AG04450 (cell line): ENCODE results near the gene OXSR1. TPM values are rescaled to one million over a fixed set of nuclear protein-coding genes. Genes with fewer than 3 reads are reported as not detected.

ENCODE experiments used
- CTCF ChIA-PET: fragments of 300-600, 350-600 bp; formaldehyde crosslinking; extraction: SDS; loops from one replicate; lab custom pipeline; 2022; ENCODE audit warnings: antibody characterized with exemption, inconsistent platforms; lab: Charles Lee
- POLR2A ChIA-PET: fragments of 350-600 bp; formaldehyde crosslinking; extraction: SDS; loops from one replicate; lab custom pipeline; 2021; ENCODE audit warnings: antibody characterized with exemption, inconsistent platforms; lab: Yijun Ruan, JAX
- DNase-seq: peaks from one replicate; pipeline ENCODE4 v3.0.0-alpha.2; 2011; ENCODE audit warnings: low read depth, low spot score
- H3K27ac ChIP-seq: one replicate; pipeline ENCODE4 v1.5.1; 2012; ENCODE audit warnings: low read depth, low read length, control low read depth
- H3K27me3 ChIP-seq: one replicate; pipeline ENCODE4 v1.6.0; 2012; ENCODE audit warnings: low read length; ENCODE audit not compliant: control insufficient read depth, insufficient read depth
- H3K4me3 ChIP-seq: 2 replicates; pipeline ENCODE4 v1.5.1; 2011; ENCODE audit warnings: mild to moderate bottlenecking, low read depth, low read length, control low read depth
- H3K9me3 ChIP-seq: 2 replicates; pipeline ENCODE4 v1.5.1; 2012; ENCODE audit warnings: low read length; ENCODE audit not compliant: control insufficient read depth, insufficient read depth
- CTCF ChIP-seq: IDR thresholded peaks from 2 replicates; pipeline ENCODE4 v1.5.1; 2011; ENCODE audit warnings: low read depth, low read length, control low read depth, inconsistent platforms
- polyA plus RNA-seq: library from polyadenylated mRNA; depleted of rRNA; stranded (reverse); fragments of >200 nt; gene quantifications from 2 replicates; pipeline ENCODE4 v1.2.3, GENCODE V29; 2011

Gene OXSR1
- polyA plus RNA-seq, 1 experiment, result 42.3 TPM

DNA sequence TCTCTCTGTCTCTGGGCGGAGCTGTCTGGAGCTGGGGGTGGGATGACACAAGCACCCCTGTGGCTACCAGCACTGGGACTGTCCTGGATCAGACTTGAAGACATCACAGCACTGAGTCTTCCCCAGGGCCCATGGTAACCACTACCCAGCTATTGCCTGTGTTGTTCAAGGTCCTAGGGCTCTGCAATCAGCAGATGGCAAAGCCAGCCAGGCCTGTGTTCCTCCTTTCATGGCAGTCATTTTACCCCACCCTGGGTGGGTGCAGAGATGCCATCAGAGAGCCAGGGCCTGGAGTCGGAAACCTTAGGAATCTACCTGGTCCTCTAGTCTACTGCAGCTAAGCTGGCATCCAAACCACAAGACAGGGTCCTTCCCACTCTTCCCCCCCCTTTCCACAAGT lies 38.4 kb downstream of the OXSR1 start:
- Histone ChIP-seq H3K4me3 (no peak overlapping the region), H3K27ac (no peak overlapping the region), H3K27me3 (no peaks in the 10 kb centered on the region), H3K9me3 (no peaks in the 10 kb centered on the region)
- POLR2A ChIA-PET, result no interaction called here
- TF ChIP-seq CTCF, result no peak
- CTCF ChIA-PET, result no interaction called here
- DNase-seq, result no peak

DNA sequence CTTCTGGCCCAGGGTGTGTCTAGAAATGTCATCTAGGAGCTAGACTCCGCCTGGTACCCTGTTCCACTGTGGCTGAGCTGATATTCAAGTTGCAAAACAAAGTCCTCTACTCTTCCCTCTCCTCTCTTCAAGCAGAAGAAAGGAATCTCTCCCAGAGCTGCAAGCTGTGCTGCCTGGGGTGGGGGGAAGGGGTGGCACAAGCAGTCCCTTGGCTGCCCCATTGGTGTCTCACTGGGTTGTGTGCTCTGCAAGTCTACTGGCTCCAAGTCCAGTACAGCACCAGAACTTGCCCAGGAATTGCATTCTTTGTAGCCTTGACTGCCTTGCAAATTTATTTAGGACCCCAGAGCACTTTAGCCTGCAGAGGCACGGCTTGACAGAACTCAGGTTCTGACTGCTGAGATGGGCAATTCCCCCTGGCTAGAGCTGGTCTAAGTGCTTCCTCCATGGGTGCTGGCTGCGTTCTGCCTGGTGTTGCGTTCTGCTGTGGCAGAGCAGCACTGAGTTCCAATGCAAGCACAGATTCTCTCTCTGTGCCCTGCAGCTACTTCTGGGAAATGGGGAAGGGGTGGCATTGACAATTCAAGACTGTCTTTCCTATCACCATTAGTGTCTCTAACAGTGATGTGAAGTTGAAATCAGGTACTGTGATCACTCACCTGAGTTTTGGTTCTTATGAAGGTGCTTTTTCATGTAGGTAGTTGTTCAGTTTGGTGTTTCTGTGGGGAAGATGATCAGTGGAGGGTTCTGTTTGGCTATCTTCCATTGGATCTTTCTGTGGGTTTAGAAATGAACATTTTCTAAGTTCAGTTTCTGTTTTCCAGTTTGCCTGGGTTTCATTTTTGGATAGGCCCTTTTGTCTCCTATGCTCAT lies 39.5 kb downstream of the OXSR1 start:
- H3K27ac ChIP-seq, result no peak overlapping the region
- no peaks in the 10 kb centered on the region for H3K27me3 ChIP-seq
- DNase-seq, result no peak
- no peak for TF ChIP-seq CTCF
- ChIA-PET POLR2A (no interaction called here), CTCF (no interaction called here)
- no peaks in the 10 kb centered on the region for H3K9me3 ChIP-seq
- H3K4me3 ChIP-seq, result no peak overlapping the region

GRCh38 chr3:38205472-38205805 lies 40.1 kb downstream of the OXSR1 start:
- no peaks in the 10 kb centered on the region for H3K9me3 ChIP-seq
- no peak for TF ChIP-seq CTCF
- DNase-seq, result no peak
- ChIA-PET POLR2A (no interaction called here), CTCF (interaction anchor here (0.8 kb wide), 1 partner anchor 53 kb away, joined by 16 read pairs; no protein-coding TSS in a partner anchor)
- H3K27me3 ChIP-seq, result no peaks in the 10 kb centered on the region
- H3K27ac ChIP-seq, result no peak overlapping the region
- no peak overlapping the region for H3K4me3 ChIP-seq

GRCh38 chr3:38207254-38208003 lies 42.1 kb downstream of the OXSR1 start:
- ChIA-PET POLR2A (no interaction called here), CTCF (no interaction called here)
- DNase-seq, result no peak
- H3K27me3 ChIP-seq, result no peaks in the 10 kb centered on the region
- TF ChIP-seq CTCF, result no peak
- no peaks in the 10 kb centered on the region for H3K9me3 ChIP-seq
- H3K27ac ChIP-seq, result no peak overlapping the region
- H3K4me3 ChIP-seq, result no peak overlapping the region

DNA sequence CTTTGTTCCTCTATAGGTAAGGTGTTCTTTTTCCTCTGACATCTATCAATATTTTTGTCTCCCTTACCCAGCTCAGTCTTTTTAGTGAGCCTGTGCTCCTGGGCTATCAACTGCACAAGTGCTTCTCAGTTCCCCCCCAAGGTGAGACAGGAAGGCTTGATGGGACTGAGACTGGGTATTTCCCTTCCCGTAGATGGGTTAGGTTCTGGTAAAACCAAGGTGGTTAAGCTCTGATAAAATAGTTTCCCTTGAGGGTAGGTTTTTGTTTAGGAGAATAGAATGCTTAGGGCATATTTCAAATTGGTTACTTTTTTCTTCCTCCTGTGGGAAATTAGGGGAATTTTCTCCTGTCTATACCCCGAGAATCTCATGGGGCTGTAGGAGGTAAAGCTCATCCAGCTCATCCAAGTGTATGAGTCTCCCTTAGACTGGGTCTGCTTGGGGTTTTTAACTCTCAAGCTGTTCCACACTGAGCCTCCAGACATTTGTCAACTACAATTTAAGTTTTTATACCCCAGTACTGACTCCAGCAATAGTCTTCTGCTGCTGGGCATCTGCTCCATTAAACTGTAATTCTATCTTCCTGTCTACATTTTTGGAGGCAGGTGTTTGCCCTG lies 44.9 kb downstream of the OXSR1 start:
- H3K9me3 ChIP-seq, result no peaks in the 10 kb centered on the region
- no peak overlapping the region for H3K4me3 ChIP-seq
- H3K27me3 ChIP-seq, result no peaks in the 10 kb centered on the region
- ChIA-PET POLR2A (interaction anchor here (0.5 kb wide), 1 partner anchor 31 kb away, joined by 4 read pairs; no protein-coding TSS in a partner anchor), CTCF (no interaction called here)
- H3K27ac ChIP-seq, result no peak overlapping the region
- TF ChIP-seq CTCF, result no peak
- DNase-seq, result no peak
